HL-60 (cell line): ENCODE data around the gene PRKCD.

Source experiments
- CTCF ChIP-seq: IDR thresholded peaks from one replicate; pipeline ENCODE4 v1.5.1; 2011; ENCODE audit warnings: low read length, control low read depth, inconsistent platforms; ENCODE audit not compliant: insufficient read depth
- POLR2AphosphoS5 ChIP-seq: IDR thresholded peaks from 2 replicates; pipeline ENCODE4 v1.6.1; 2012; ENCODE audit warnings: low read depth
- REST ChIP-seq: IDR thresholded peaks from 2 replicates; pipeline ENCODE4 v1.6.1; 2012; ENCODE audit warnings: low read depth; ENCODE audit not compliant: insufficient replicate concordance
- SPI1 ChIP-seq: IDR thresholded peaks from 2 replicates; pipeline ENCODE4 v1.6.1; 2012; ENCODE audit warnings: low read depth, mild to moderate bottlenecking, borderline replicate concordance

- no peak for TF ChIP-seq CTCF
- TF ChIP-seq POLR2AphosphoS5, result no peak
- TF ChIP-seq REST, result no peak
- TF ChIP-seq SPI1, result no peak
Measured at GRCh38 chr3:53122255-53122932, 38.6 kb upstream of the PRKCD start.
